HG03135 (cell line): ENCODE measurements around the gene TOMM20L.
"Not testable (repeated sequence)": the region's sequence is repeated elsewhere in the genome, so short reads cannot be mapped to it uniquely, and the experiment has no call there.

ENCODE experiments used
- ATAC-seq: cut with Tn5 transposase; IDR thresholded peaks from one replicate; pipeline ENCODE4 v1.9.1; 2021; ENCODE audit warnings: mild to moderate bottlenecking, moderate library complexity; ENCODE audit not compliant: unreplicated experiment

TOMM20L gene

GRCh38 chr14:58395812-58396788 lies at the start of gene TOMM20L:
Gene TOMM20L (plus strand): TSS chr14:58395930. CDS start chr14:58395958, 28 bp downstream.
- ATAC-seq: peak; percentile 92

GRCh38 chr14:58353516-58354299 lies 42.0 kb upstream of the TOMM20L start:
- no peak for ATAC-seq

GRCh38 chr14:58354808-58355207 lies 40.9 kb upstream of the TOMM20L start:
- ATAC-seq: no peak

GRCh38 chr14:58356268-58356667 lies 39.5 kb upstream of the TOMM20L start:
- ATAC-seq: no peak

GRCh38 chr14:58362272-58362671 lies 33.5 kb upstream of the TOMM20L start:
- ATAC-seq: not testable (repeated sequence)

GRCh38 chr14:58362798-58363412 lies 32.8 kb upstream of the TOMM20L start:
- no peak for ATAC-seq

- ATAC-seq: no peak
These were observed 31.4 kb upstream of the TOMM20L start for GRCh38 chr14:58364316-58364715.

GRCh38 chr14:58367296-58367695 lies 28.4 kb upstream of the TOMM20L start:
- no peak for ATAC-seq

- ATAC-seq: no peak
These were observed 26.8 kb upstream of the TOMM20L start for GRCh38 chr14:58368956-58369355.

GRCh38 chr14:58376791-58377190 lies 18.9 kb upstream of the TOMM20L start:
- no peak for ATAC-seq

GRCh38 chr14:58390830-58391229 lies 4.9 kb upstream of the TOMM20L start:
- ATAC-seq: no peak

- ATAC-seq: no peak
These were observed 243 bp upstream of the TOMM20L start for GRCh38 chr14:58395562-58395811.

GRCh38 chr14:58397156-58397555 lies 1.4 kb downstream of the TOMM20L start:
- ATAC-seq: no peak

GRCh38 chr14:58398495-58398894 lies 2.8 kb downstream of the TOMM20L start:
- no peak for ATAC-seq

GRCh38 chr14:58398895-58399294 lies 3.2 kb downstream of the TOMM20L start:
- no peak for ATAC-seq

- no peak for ATAC-seq
These were observed 5.9 kb downstream of the TOMM20L start for GRCh38 chr14:58401587-58401986.

GRCh38 chr14:58408681-58409215 lies 13.0 kb downstream of the TOMM20L start:
- ATAC-seq: no peak

GRCh38 chr14:58414845-58415244 lies 19.1 kb downstream of the TOMM20L start:
- ATAC-seq: no peak

- no peak for ATAC-seq
These were observed 20.2 kb downstream of the TOMM20L start for GRCh38 chr14:58415636-58416547.

- ATAC-seq: not testable (repeated sequence)
These were observed 21.2 kb downstream of the TOMM20L start for GRCh38 chr14:58416934-58417333.
